GM10266 (cell line): ENCODE measurements around the gene STEAP1B.

Source experiments
- DNase-seq: peaks from one replicate; pipeline ENCODE4 v3.0.0; 2012; ENCODE audit errors: extremely low spot score
- CTCF ChIP-seq: IDR thresholded peaks from 2 replicates; pipeline ENCODE4 v1.5.1; 2012; ENCODE audit warnings: mild to moderate bottlenecking, low read depth; ENCODE audit not compliant: control insufficient read depth, insufficient read depth; ENCODE audit errors: missing control alignments

Gene STEAP1B

GRCh38 chr7:22476824-22477223 is 23.2 kb downstream of the STEAP1B start:
- no peak for DNase-seq
- no peak for TF ChIP-seq CTCF

DNA sequence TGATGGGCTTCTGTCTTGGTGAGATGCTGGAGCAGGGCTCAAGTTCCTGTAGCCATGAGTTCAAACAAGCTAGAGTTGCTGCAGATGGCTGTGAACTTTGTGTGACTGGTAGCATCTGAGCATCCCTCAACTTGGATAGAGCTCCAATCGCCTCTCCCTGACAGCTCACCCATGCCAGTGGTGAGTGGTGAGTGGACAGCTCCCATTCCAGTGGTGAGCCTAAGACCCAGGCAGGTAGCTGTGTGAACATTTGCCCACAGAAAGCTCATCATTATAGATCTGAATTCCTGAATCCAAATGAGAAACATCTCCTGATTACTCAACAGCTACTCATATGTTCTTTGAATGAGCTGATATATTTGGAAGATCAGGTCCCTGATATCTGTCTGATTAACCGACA is 25.3 kb downstream of the STEAP1B start:
- no peak for TF ChIP-seq CTCF
- no peak for DNase-seq

- no peak for DNase-seq
- TF ChIP-seq CTCF: no peak
These were observed 29.0 kb downstream of the STEAP1B start for GRCh38 chr7:22470981-22471380.

GRCh38 chr7:22469371-22470143 is 30.4 kb downstream of the STEAP1B start:
- no peak for TF ChIP-seq CTCF
- no peak for DNase-seq

DNA sequence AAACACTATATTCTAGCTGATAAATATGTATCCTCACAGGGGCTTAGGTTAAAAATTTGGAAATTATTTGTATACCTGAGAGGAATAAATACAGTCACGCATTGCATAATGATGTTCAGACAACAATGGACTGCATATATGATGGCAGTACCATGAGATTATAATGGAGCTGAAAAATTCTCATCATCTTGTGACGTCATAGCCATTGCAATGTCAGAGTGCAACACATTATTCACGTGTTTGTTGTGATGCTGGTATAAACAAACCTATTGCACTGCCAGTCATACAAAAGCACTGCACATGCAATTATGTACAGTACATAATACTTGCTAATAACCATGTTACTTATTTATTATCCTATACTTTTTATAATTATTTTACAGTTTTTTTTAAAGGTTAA is 31.4 kb downstream of the STEAP1B start:
- DNase-seq: no peak
- no peak for TF ChIP-seq CTCF

- DNase-seq: no peak
- no peak for TF ChIP-seq CTCF
These were observed 35.7 kb downstream of the STEAP1B start for GRCh38 chr7:22464299-22464698.

DNA sequence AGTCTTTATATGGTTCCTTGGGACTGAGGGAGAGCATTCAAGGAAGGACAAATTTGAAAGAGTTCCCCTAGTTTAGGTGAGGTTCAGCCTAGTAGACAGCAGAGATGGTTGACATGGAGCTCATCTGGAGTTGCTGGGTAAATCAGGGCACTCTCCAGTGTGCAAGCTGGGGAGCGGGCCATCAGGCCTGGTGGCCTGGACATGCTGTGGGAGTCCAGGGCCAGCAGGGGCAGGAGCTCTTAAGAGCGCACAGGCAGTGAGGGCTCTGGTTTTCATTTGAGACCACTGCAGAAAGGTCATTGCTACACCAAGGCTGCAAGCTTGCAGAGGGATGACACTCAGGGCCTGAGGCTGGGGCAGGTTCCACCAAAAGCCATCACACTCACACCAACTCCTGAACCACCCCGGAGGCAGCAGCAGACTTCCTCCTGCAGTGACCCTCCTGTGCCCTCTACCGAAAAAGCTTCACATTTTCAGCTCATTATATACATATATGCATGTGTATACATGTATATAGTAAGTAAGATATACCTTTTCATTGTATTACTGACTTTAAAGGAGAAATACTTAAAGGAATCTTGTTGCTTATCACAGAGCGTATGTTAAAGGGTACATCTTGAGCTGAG is 39.5 kb downstream of the STEAP1B start:
- TF ChIP-seq CTCF: no peak
- DNase-seq: no peak
